NK-92 treated with Interleukin-12 subunit alpha and Interleukin-12 subunit beta, amount 100 ng/mL, for 24 hours (cell line): ENCODE data around the gene PTPRT.

Experiments used
- DNase-seq: peaks from one replicate; lab custom pipeline; 2025; lab: John Stamatoyannopoulos, UW

Gene PTPRT

GRCh38 chr20:42376131-42376530, 813.6 kb downstream of the PTPRT start:
- no peak for DNase-seq

DNA sequence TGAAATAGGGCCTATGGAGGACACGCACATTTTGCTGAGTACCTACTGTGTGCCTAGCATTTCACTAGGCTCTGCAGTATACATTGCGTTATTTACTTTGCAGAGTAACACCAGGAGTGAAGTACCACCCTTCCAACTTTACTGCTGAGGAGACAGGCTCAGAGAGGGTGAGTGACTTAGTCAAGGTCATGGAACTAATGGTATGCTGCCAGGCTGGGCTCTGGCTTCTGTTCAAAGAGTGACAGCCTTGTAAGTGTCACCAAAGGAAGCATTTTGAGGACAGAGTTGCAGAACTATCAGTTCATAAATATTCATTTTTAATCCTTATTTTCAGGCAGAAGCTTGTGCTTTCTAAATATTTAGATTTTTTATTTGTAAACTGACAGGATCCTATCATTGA, 816.7 kb downstream of the PTPRT start:
- no peak for DNase-seq

GRCh38 chr20:42370075-42370474, 819.6 kb downstream of the PTPRT start:
- no peak for DNase-seq

DNA sequence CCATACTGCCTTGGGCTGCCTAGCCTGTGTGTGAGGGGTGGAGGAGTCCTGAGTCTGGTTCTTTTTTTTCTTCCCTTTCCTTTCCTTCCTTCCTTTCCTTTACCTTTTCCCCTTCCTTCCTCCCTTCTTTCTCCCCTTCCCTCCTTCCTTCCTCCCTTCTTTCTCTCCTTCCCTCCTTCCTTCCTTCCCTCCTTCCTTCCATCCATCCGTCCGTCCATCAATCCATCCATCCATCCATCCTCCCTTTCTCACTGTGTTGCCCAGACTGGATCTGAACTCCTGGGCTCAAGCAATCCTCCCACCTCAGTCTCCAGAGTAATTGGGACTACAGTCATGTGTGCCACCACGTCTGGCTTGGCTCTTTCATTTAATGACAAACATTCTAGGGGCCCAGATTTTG, 820.8 kb downstream of the PTPRT start:
- DNase-seq, result no peak

DNA sequence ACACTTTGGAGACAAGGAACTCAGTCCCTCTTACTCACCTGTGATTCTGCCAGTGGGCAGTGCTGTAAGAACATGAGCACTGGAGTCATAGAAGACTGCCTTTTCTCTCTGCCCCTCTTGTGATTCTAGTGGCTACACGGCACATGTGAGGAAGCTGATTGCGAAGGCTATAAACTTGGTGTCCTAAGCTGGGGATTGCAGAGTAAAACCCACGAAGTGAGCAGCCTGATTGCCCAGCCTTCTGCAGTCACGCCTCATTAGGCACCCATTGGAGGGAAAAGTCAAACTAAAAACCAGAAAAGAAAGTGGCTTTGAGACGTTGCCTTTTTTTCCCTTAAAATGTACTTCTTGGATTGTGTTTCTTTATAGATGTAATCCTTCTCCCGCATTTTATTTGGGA, 823.1 kb downstream of the PTPRT start:
- DNase-seq, result no peak

GRCh38 chr20:42364446-42364845, 825.3 kb downstream of the PTPRT start:
- no peak for DNase-seq

- no peak for DNase-seq
These were observed 828.2 kb downstream of the PTPRT start for GRCh38 chr20:42361402-42361970.

GRCh38 chr20:42360621-42361020, 829.1 kb downstream of the PTPRT start:
- DNase-seq, result no peak

- no peak for DNase-seq
These were observed 830.1 kb downstream of the PTPRT start for GRCh38 chr20:42359617-42360016.

DNA sequence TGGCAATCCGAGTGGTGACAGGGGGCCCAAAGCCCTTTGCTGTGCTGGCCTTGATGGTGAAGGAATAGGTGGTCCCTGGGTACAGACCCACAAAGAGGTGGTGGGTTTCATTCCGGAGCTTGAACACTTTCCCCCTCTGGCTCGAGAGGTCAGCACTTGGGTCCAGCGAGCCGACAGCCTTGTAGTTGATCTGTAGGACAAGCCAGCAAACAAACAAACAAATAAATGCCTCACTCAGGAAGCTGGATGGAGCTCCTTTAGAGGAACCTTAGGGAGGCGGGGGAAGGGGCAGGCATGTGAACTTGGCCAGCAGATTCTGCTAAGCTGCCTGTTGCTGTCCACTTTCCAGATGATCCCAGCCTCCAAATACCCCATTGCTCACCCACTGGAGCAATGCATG, 837.6 kb downstream of the PTPRT start:
- DNase-seq, result no peak

DNA sequence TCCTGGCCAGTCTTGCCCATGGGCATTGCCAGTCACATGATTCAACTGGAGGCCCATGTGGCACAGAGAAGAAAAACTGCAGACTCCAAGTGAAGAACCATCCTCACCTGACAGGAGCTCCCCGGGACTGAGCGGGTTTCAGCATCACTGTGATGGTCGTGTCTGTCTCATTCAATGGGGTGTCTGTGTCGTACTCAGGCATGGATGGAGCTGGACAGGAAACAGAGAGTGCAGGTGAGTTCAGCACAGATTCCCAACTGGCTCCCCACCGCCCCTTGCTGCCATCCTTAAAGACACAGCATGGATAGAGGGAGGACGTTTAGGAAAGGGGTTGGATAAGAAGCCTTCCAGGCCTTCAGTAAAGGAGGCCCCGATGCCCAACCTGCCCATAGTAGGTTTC, 839.2 kb downstream of the PTPRT start:
- no peak for DNase-seq

DNA sequence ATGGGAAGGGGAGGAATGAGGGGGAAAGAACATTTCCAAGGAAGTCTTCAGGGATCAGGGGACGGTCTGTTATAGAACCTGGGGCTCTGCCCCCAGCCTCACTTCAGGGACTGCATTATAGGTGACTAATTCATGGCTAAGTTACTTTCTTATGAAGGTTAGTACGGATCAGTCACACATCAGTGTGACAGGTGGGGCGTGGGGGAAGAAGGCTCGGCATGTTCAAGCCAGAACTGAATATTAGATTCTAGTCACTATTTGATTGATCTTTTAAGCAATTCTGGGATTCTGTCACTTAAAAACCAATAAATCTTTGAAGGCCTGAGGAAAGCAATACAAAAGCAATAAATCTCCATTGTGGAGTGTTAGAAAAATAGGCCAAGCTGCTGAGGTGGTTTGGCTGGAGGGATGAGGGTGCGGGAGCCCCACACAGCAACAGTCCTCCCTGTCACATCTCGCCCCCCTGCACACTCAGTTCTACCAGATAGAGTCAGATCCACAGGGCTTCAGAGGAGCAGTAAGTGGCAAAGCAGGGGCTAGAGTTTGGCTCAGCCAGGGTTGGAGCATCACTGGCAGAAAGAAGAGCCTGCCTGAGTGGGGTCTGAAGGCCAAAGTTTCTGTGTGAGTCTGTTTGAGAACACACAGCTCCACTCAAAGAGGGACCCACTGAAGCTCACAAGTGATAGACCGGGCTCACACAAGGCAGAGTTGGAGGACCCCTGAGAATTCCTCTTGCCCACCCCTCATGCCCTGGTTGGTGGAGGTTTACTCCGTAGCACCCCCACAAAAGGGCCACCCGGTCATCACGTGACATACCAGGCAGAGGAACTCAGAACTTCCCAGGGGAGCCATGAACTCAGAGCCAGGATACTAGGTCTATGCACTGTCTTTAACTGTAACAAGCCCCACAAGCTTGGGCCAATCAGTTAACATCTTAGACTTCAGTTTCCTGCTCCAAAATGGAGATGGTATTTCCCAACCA, 843.2 kb downstream of the PTPRT start:
- DNase-seq, result no peak

- DNase-seq, result no peak
These were observed 848.1 kb downstream of the PTPRT start for GRCh38 chr20:42341654-42342053.

DNA sequence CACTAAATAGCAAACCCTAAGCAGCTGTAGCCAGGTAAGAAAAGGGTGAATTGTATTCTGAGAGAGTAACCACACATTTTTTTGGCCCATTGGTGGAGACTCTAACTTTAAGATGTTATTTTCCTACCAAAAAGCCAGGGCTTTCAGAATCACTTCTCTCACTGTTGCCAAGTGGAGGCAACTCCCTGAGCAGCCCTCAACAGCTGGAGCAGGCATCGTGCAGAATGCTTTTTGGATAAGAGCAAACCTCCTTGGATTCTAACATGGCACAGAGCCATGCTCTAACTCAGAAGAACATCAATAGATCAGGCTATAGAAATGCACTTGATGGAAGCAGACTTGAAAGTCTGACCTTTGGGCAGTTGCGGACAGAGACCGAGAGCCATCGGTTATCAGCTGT, 849.3 kb downstream of the PTPRT start:
- DNase-seq, result no peak

DNA sequence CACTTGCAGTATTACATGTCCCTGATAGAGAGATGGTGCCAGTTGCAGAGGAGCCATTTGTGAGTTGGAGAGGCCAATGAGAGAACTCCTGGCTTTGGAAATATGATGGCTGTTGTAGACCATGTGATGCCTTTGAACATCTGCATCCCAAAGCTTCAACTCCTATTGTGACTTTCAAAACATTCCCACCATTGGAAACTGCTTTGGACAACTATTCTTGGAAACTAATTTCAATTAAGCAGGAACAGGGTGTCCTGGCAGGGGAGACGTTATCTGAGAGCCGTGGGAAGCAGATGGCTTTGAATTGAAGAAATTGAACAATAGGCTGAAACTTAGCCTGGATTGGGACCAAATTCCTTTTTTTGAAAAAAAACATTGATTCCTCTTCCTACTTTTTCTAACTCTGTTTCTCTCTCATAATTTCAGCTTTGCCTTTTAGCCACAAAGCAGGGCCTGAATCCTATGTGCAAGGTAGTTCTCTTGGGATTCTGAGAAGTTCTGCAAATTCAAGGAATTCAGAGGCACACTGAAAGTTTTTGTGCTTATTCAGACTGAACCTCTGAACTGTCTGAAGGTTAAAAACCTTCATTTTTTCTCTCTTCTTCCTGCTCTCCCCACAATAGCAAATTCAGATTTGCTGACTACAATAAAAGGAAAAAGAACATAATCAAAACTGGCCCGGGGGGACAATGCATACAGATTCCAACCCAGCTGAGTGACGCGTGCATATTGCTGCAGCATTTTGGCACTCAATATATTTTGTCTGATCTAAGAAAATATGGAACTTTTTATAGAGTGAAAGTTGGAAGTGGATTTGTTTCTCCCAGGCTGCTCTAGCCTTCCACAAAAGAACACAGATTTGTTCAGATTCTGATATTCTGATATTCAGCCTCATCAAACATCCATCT, 851.2 kb downstream of the PTPRT start:
- no peak for DNase-seq

GRCh38 chr20:42336576-42336975, 853.1 kb downstream of the PTPRT start:
- DNase-seq, result no peak

GRCh38 chr20:42319252-42320013, 870.3 kb downstream of the PTPRT start:
- DNase-seq, result no peak

- no peak for DNase-seq
These were observed 876.0 kb downstream of the PTPRT start for GRCh38 chr20:42313704-42314103.

DNA sequence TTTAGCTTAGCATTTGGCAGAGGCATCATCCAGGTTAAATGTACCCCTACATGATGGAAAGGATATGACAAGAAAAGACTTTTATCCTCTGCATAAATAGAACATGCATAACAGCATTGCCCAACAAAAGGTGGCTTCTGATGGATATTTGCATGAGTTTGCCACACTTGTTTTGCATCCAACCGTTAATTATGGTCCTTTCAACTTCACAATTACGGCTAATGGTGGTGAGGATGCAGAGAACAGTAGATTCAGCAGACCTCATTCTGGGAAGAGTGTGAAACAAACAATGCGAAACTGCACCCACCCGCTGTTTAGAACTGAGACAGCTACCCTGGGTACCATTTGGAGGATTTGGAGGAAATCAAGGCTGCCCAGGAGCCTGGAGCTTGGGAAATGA, 880.7 kb downstream of the PTPRT start:
- no peak for DNase-seq

DNA sequence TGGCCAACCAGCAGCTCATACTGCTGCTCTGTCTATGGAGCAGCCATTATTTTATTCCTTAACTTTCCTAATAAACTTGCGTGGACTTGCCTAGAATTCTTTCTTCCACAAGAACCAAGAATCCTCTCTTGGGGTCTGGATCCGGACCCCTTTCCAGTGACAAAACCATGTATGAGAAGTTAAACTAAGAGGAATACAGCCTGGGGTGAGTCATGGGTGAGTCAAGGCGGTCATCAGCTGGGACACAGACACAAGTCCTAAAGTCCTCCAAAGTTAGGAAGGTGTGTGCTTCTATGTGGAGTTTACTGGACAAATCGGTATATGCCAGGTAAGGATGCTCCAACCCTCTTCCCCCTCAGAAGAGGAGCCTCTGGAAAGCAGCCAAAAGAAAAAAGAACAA, 881.5 kb downstream of the PTPRT start:
- DNase-seq, result no peak

DNA sequence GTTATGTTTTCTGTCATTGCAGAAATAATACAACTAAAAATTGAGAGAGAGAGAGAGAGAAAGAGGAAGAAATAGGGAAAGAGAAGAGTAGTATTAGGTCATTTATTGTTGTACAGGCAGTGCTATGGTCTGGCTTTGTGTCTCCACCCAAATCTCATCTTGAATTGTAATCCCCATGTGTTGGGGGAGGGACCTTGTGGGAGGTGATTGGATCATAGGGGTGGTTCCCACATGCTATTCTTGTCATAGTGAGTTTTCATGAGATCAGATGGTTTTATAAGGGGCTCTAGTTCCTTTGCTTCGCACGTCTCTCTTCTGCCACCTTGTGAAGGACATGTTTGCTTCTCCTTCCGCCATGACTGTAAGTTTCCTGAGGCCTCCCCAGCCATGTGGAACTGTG, 894.1 kb downstream of the PTPRT start:
- DNase-seq, result no peak

- DNase-seq, result no peak
These were observed 894.7 kb downstream of the PTPRT start for GRCh38 chr20:42294976-42295375.
